K562 (cell line): ENCODE results near the gene TIMP3. TPM values are rescaled to one million over a fixed set of nuclear protein-coding genes. Genes with fewer than 3 reads are reported as not detected.

ENCODE experiments used
- ATAC-seq: fragments of 200-7000 bp; cut with Tn5 transposase; 3 replicates; pipeline ENCODE4 v1.9.1; 2020; ENCODE audit warnings: moderate library complexity
- BruUV-seq: library from RNA; stranded (reverse); fragments of 400-500 nt; replicated peaks from 2 replicates; lab custom pipeline; 2021; lab: Mats Ljungman, UMichigan
- CTCF ChIA-PET: fragments of 300-600 bp; formaldehyde crosslinking; extraction: SDS; loops from one replicate; lab custom pipeline; 2021; ENCODE audit warnings: low intra/inter-chr PET ratio; lab: Yijun Ruan, JAX
- POLR2A ChIA-PET: fragments of 300-600, 350-650 bp; sonication (Branson Sonifier 250); formaldehyde crosslinking; extraction: SDS; loops from one replicate; lab custom pipeline; 2021; ENCODE audit warnings: antibody characterized with exemption, inconsistent platforms; lab: Yijun Ruan, JAX
- DNase-seq, 4 experiments: peaks; one replicate each; pipeline versions ENCODE4 v3.0.0 to v3.0.0-alpha.2; 2011 to 2018; ENCODE audit warnings: low spot score in 3 of 4, mixed read lengths in 3 of 4; ENCODE audit errors: extremely low read depth in 1 of 4
- FAIRE-seq: peaks from 2 replicates; lab custom pipeline; 2011; peaks lifted over from hg19 to GRCh38; lab: Jason Lieb, UNC
- H2AFZ ChIP-seq: 2 replicates; pipeline ENCODE4 v1.6.0; 2011; ENCODE audit warnings: low read depth, low read length, control low read depth, inconsistent platforms
- H3K27ac ChIP-seq: fragments of 200-600 bp; 3 replicates; pipeline ENCODE4 v1.8.0; 2011; ENCODE audit warnings: low read depth, mild to moderate bottlenecking, control low read depth, inconsistent platforms, low read length, moderate library complexity, mixed read lengths; ENCODE audit errors: extremely low read depth
- H3K27me3 ChIP-seq, 2 experiments: fragments of 300-600 bp in 1 of 2; 2 replicates in 1 of 2; 3 replicates in 1 of 2; pipeline versions ENCODE4 v1.6.0 to v1.8.0; 2011; ENCODE audit warnings: inconsistent platforms in 2 of 2, low read length in 2 of 2, mild to moderate bottlenecking in 1 of 2, mixed read lengths in 1 of 2, moderate library complexity in 1 of 2; ENCODE audit not compliant: control insufficient read depth in 2 of 2, insufficient read depth in 2 of 2
- H3K36me3 ChIP-seq: fragments of 300-600 bp; 3 replicates; pipeline ENCODE4 v1.8.0; 2011; ENCODE audit warnings: mild to moderate bottlenecking, low read length, inconsistent platforms; ENCODE audit not compliant: control insufficient read depth, insufficient read depth
- H3K4me1 ChIP-seq, 2 experiments: fragments of 200-600 bp in 1 of 2; replicated peaks in 1 of 2; 2 replicates in 1 of 2; 3 replicates in 1 of 2; pipeline versions ENCODE4 v1.5.1 to v1.8.0; 2011; ENCODE audit warnings: inconsistent platforms in 2 of 2, low read length in 2 of 2, mild to moderate bottlenecking in 1 of 2, mixed read lengths in 1 of 2, moderate library complexity in 1 of 2; ENCODE audit not compliant: control insufficient read depth in 2 of 2, insufficient read depth in 2 of 2
- H3K4me2 ChIP-seq: 2 replicates; pipeline ENCODE4 v1.6.1; 2011; ENCODE audit warnings: low read length, control low read depth, inconsistent platforms, mixed read lengths; ENCODE audit not compliant: insufficient read depth
- H3K4me3 ChIP-seq: fragments of 200-600 bp; sonication (generic), shearing (Covaris generic); 2 replicates; pipeline ENCODE4 v1.5.1; 2016; ENCODE audit warnings: control low read depth, inconsistent platforms
- H3K79me2 ChIP-seq: fragments of 200-600 bp; 3 replicates; pipeline ENCODE4 v1.8.0; 2011; ENCODE audit warnings: low read length, inconsistent platforms; ENCODE audit not compliant: control insufficient read depth, insufficient read depth
- H3K9ac ChIP-seq, 2 experiments: 2 replicates each; pipeline versions ENCODE4 v1.6.0 to v1.6.1; 2011; ENCODE audit warnings: low read depth in 2 of 2, low read length in 2 of 2, control low read depth in 1 of 2, inconsistent platforms in 1 of 2, mild to moderate bottlenecking in 1 of 2, mixed read lengths in 1 of 2; ENCODE audit not compliant: insufficient read depth in 1 of 2
- H3K9me1 ChIP-seq: one replicate; pipeline ENCODE4 v1.6.0; 2011; ENCODE audit warnings: inconsistent platforms, mild to moderate bottlenecking, low read length, moderate library complexity; ENCODE audit not compliant: control insufficient read depth, insufficient read depth
- H3K9me3 ChIP-seq: replicated peaks from 2 replicates; pipeline ENCODE4 v1.5.1; 2011; ENCODE audit warnings: low read depth, low read length, inconsistent platforms; ENCODE audit not compliant: control insufficient read depth, insufficient read depth
- H4K20me1 ChIP-seq: replicated peaks from 2 replicates; pipeline ENCODE4 v1.6.1; 2011; ENCODE audit warnings: low read length, inconsistent platforms, mixed read lengths; ENCODE audit not compliant: control insufficient read depth, insufficient read depth
- ATF6 ChIP-seq: sonication (generic); formaldehyde crosslinking; IDR thresholded peaks from 2 replicates; pipeline ENCODE4 v1.4.0; 2020; ENCODE audit warnings: mild to moderate bottlenecking, missing genetic modification reagents
- CBFB ChIP-seq: sonication (generic); formaldehyde crosslinking; IDR thresholded peaks from 2 replicates; pipeline ENCODE4 v1.4.0; 2020; ENCODE audit warnings: mild to moderate bottlenecking, missing genetic modification reagents
- CBX5 ChIP-seq: IDR thresholded peaks from 2 replicates; pipeline ENCODE4 v1.6.1; 2014; ENCODE audit warnings: low read depth, borderline replicate concordance
- CC2D1A ChIP-seq: fragments of 450-650 bp; IDR thresholded peaks from 2 replicates; pipeline ENCODE4 v1.6.1; 2017; ENCODE audit warnings: mild to moderate bottlenecking
- ERF ChIP-seq: fragments of 450-650 bp; formaldehyde crosslinking; IDR thresholded peaks from 2 replicates; pipeline ENCODE4 v1.4.0; 2020; ENCODE audit warnings: mild to moderate bottlenecking, mixed read lengths
- HDAC1 ChIP-seq, 2 experiments: fragments of 450-650 bp; IDR thresholded peaks; 2 replicates each; pipeline ENCODE4 v1.6.1; 2016 to 2017; ENCODE audit warnings: inconsistent platforms in 1 of 2, mild to moderate bottlenecking in 1 of 2, moderate library complexity in 1 of 2
- NFXL1 ChIP-seq: fragments of 450-650 bp; formaldehyde crosslinking; IDR thresholded peaks from 2 replicates; pipeline ENCODE4 v1.4.0; 2021; ENCODE audit warnings: mild to moderate bottlenecking
- PHB ChIP-seq: fragments of 250-450 bp; sonication (Bioruptor Pico); IDR thresholded peaks from 2 replicates; pipeline ENCODE4 v1.5.0; 2021
- RFX5 ChIP-seq: IDR thresholded peaks from 2 replicates; pipeline ENCODE4 v1.6.1; 2011; ENCODE audit warnings: low read depth, mild to moderate bottlenecking, improper control_type of control experiment, low read length
- TCFL5 ChIP-seq: fragments of 250-450 bp; sonication (Bioruptor Pico); conservative IDR thresholded peaks from 2 replicates; pipeline ENCODE4 v1.6.1; 2021; ENCODE audit warnings: mild to moderate bottlenecking, moderate library complexity, matching md5 sums
- TFE3 ChIP-seq: fragments of 450-650 bp; formaldehyde crosslinking; IDR thresholded peaks from 2 replicates; pipeline ENCODE4 v1.4.0; 2020; ENCODE audit warnings: mild to moderate bottlenecking, mixed read lengths
- ZNF140 ChIP-seq: fragments of 250-450 bp; sonication (Bioruptor Pico); IDR thresholded peaks from 2 replicates; pipeline ENCODE4 v1.8.0; 2021; ENCODE audit warnings: moderate library complexity, mild to moderate bottlenecking, inconsistent platforms
- ZNF589 ChIP-seq: fragments of 200-800 bp; sonication (Bioruptor generic); IDR thresholded peaks from 2 replicates; pipeline ENCODE4 v1.6.1; 2016; ENCODE audit warnings: low read depth, missing genetic modification characterization, missing compliant biosample characterization
- ZNF75A ChIP-seq: fragments of 450-650 bp; formaldehyde crosslinking; IDR thresholded peaks from 2 replicates; pipeline ENCODE4 v1.4.0; 2020; ENCODE audit warnings: mild to moderate bottlenecking
- WGBS: fragments of 100-300 bp; shearing (Covaris generic); methylation state at CpG from one replicate; pipeline ENCODE4 v1.1.6; 2016; ENCODE audit warnings: low coverage, mixed read lengths; ENCODE audit not compliant: insufficient coverage; ENCODE audit errors: missing lambda C conversion rate; 5-methylcytosine and 5-hydroxymethylcytosine counted together
- in situ Hi-C: fragments of 300-500 bp; cut with MboI; formaldehyde crosslinking; loops from 4 replicates; pipeline ENCODE4 v1.15.0; 2018; ENCODE audit warnings: inconsistent platforms, mixed read lengths
- intact Hi-C: fragments of 100-400 bp; cut with micrococcal nuclease; formaldehyde crosslinking; loops from 2 replicates; pipeline ENCODE4 v1.14.2; 2022
- polyA plus RNA-seq, 8 experiments: library from polyadenylated mRNA; depleted of rRNA in 4 of 8; stranded (reverse) in 5 of 8; unstranded in 3 of 8; fragments of >200 nt; fragmentation: Nextera tagmentation in 2 of 8; fragmentation: Illumina TruSeq in 1 of 8; extraction: Ambion mirVana in 2 of 8; extraction: Trizol in 1 of 8; gene quantifications; 2 replicates each; pipeline versions ENCODE4 v1.2.1 to v1.2.3, GENCODE V29; 2011 to 2014; ENCODE audit warnings: inconsistent platforms in 1 of 8, missing spikeins in 1 of 8
- total RNA-seq, 7 experiments: library from RNA; depleted of rRNA in 6 of 7; stranded (reverse); fragments of >200 nt in 6 of 7; fragmentation: Illumina TruSeq in 2 of 7; extraction: Trizol in 2 of 7; gene quantifications; 2 replicates each; pipeline versions ENCODE4 v1.2.1 to v1.2.3, GENCODE V29; 2011 to 2021; ENCODE audit warnings: low replicate concordance in 1 of 7

TIMP3 gene
- total and polyA plus RNA-seq, 9 of the 15 experiments (the other 6 are each of a cell fraction or from before 2014, with no cell fraction given) = 0.07 to 0.73 (median 0.18) TPM

- Histone ChIP-seq H3K27me3 (peaks cover 2 to 4% of the 10 kb centered on the region in 2 experiments; a peak in 2 of 5 replicates), H4K20me1 (no peaks in the 10 kb centered on the region), H3K9me1 (no peaks in the 10 kb centered on the region), H3K4me3 (no peak overlapping the region), H3K27ac (no peak overlapping the region), H3K79me2 (no peaks in the 10 kb centered on the region), H3K9ac (no peak overlapping the region), H2AFZ (no peak overlapping the region), H3K4me2 (no peak overlapping the region), H3K9me3 (no peaks in the 10 kb centered on the region), H3K4me1 (no peaks in the 10 kb centered on the region), H3K36me3 (no peaks in the 10 kb centered on the region)
- intact Hi-C loops = no loop called here
- ChIA-PET POLR2A (no interaction called here), CTCF (no interaction called here)
- BruUV-seq = no TSS peak
- TF ChIP-seq TFE3 (CRISPR knock-in tag) (peak; percentile 35; the same call in 1 of the 2 replicates), ZNF589 (CRISPR knock-in tag) (no peak)
- FAIRE-seq (no peak), DNase-seq (no peak), ATAC-seq (no peak)
- in situ Hi-C loops = no loop called here
- 0% methylated on average over 6 of the region's 7 CpGs for WGBS
Measured at GRCh38 chr22:32776802-32777201, 24.7 kb upstream of the TIMP3 start.

- Histone ChIP-seq H3K27ac (no peak overlapping the region), H3K79me2 (no peaks in the 10 kb centered on the region), H2AFZ (no peak overlapping the region), H3K4me2 (no peak overlapping the region), H4K20me1 (no peaks in the 10 kb centered on the region), H3K4me1 (no peaks in the 10 kb centered on the region), H3K9me1 (no peaks in the 10 kb centered on the region), H3K27me3 (peaks cover 2 to 4% of the 10 kb centered on the region in 2 experiments; a peak in 2 of 5 replicates), H3K9ac (no peak overlapping the region), H3K9me3 (no peaks in the 10 kb centered on the region), H3K36me3 (no peaks in the 10 kb centered on the region), H3K4me3 (no peak overlapping the region)
- WGBS = 0% methylated on average over 4 of the region's 4 CpGs
- BruUV-seq = no TSS peak
- intact Hi-C loops (no loop called here), in situ Hi-C loops (no loop called here)
- CTCF ChIA-PET = no interaction called here
- POLR2A ChIA-PET = no interaction called here
- no peak for ATAC-seq
- no peak for FAIRE-seq
- no peak for DNase-seq
- no peak for TF ChIP-seq CBFB (CRISPR knock-in tag)
- no peak for TF ChIP-seq ZNF75A (CRISPR knock-in tag)
- TF ChIP-seq RFX5 = no peak
- no peak for TF ChIP-seq ATF6 (CRISPR knock-in tag)
- TF ChIP-seq CC2D1A = no peak
- TF ChIP-seq TCFL5 = no peak
- no peak for TF ChIP-seq PHB (CRISPR knock-in tag)
- no peak for TF ChIP-seq CBX5
- no peak for TF ChIP-seq ERF (CRISPR knock-in tag)
- TF ChIP-seq HDAC1 (IDR thresholded peaks at IDR 0.05) = no peak
- no peak for TF ChIP-seq ZNF140 (CRISPR knock-in tag)
- no peak for TF ChIP-seq NFXL1 (CRISPR knock-in tag)
Measured at GRCh38 chr22:32777987-32778386, 23.5 kb upstream of the TIMP3 start.
